SK-N-SH (cell line): Measurements from ENCODE around the gene SUMF1. TPM values are rescaled to one million over a fixed set of nuclear protein-coding genes. Genes with fewer than 3 reads are reported as not detected.

Experiments used
- CTCF ChIA-PET: fragments of 300-600, 350-600 bp; formaldehyde crosslinking; extraction: SDS; loops from one replicate; lab custom pipeline; 2021; lab: Yijun Ruan, JAX
- POLR2A ChIA-PET: fragments of 350-600 bp; sonication (Branson Sonifier 250); formaldehyde crosslinking; extraction: SDS; loops from one replicate; lab custom pipeline; 2020; ENCODE audit warnings: antibody characterized with exemption, inconsistent platforms; lab: Yijun Ruan, JAX
- DNase-seq: peaks from one replicate; pipeline ENCODE4 v3.0.0; 2012
- H2AFZ ChIP-seq: fragments of 200-600 bp; sonication (generic); 2 replicates; pipeline ENCODE4 v1.8.1; 2016; ENCODE audit warnings: antibody characterized with exemption, mild to moderate bottlenecking, low read depth
- H3F3A ChIP-seq: fragments of 200-600 bp; sonication (generic); replicated peaks from 2 replicates; pipeline ENCODE3; 2016; ENCODE audit warnings: antibody characterized with exemption, mild to moderate bottlenecking; ENCODE audit not compliant: insufficient read depth
- H3K27ac ChIP-seq, 2 experiments: fragments of 200-500 bp in 1 of 2; fragments of 200-600 bp in 1 of 2; sonication (Bioruptor generic) in 1 of 2; sonication (generic), shearing (Covaris generic) in 1 of 2; 2 replicates each; pipeline versions ENCODE4 v1.5.1 to v1.6.1; 2014 to 2016; ENCODE audit warnings: low read depth in 2 of 2, inconsistent platforms in 1 of 2, low read length in 1 of 2, mild to moderate bottlenecking in 1 of 2, mixed read lengths in 1 of 2
- H3K27me3 ChIP-seq: fragments of 200-600 bp; sonication (generic), shearing (Covaris generic); 2 replicates; pipeline ENCODE4 v1.6.1; 2016; ENCODE audit warnings: mixed run types; ENCODE audit not compliant: insufficient read depth
- H3K36me3 ChIP-seq, 2 experiments: fragments of 200-500 bp in 1 of 2; fragments of 200-600 bp in 1 of 2; sonication (Bioruptor generic) in 1 of 2; sonication (generic) in 1 of 2; replicated peaks in 1 of 2; 2 replicates each; pipeline versions ENCODE3 to v1.5.1; 2014 to 2016; ENCODE audit warnings: low read length in 1 of 2, mild to moderate bottlenecking in 1 of 2; ENCODE audit not compliant: insufficient read depth in 2 of 2, control insufficient read depth in 1 of 2
- H3K4me1 ChIP-seq, 2 experiments: fragments of 200-500 bp in 1 of 2; fragments of 200-600 bp in 1 of 2; sonication (Bioruptor generic) in 1 of 2; sonication (generic), shearing (Covaris generic) in 1 of 2; 2 replicates each; pipeline versions ENCODE4 v1.5.1 to v1.6.1; 2014 to 2016; ENCODE audit warnings: low read depth in 1 of 2, low read length in 1 of 2, mixed run types in 1 of 2; ENCODE audit not compliant: insufficient read depth in 2 of 2, control insufficient read depth in 1 of 2
- H3K4me2 ChIP-seq: fragments of 200-600 bp; sonication (generic), shearing (Covaris generic); 2 replicates; pipeline ENCODE4 v1.6.1; 2017; ENCODE audit warnings: mixed run types
- H3K4me3 ChIP-seq, 2 experiments: fragments of 200-500 bp in 1 of 2; fragments of 200-600 bp in 1 of 2; sonication (Bioruptor generic) in 1 of 2; sonication (generic), shearing (Covaris generic) in 1 of 2; 2 replicates each; pipeline versions ENCODE4 v1.5.1 to v1.8.1; 2014 to 2016; ENCODE audit warnings: low read depth in 2 of 2, inconsistent platforms in 1 of 2, low read length in 1 of 2, mild to moderate bottlenecking in 1 of 2, mixed read lengths in 1 of 2, moderate library complexity in 1 of 2
- H3K79me2 ChIP-seq: fragments of 200-600 bp; sonication (generic); 2 replicates; pipeline ENCODE4 v1.8.1; 2017; ENCODE audit warnings: mild to moderate bottlenecking; ENCODE audit not compliant: insufficient read depth
- H3K9ac ChIP-seq: fragments of 200-600 bp; sonication (generic); 2 replicates; pipeline ENCODE4 v1.6.1; 2017; ENCODE audit warnings: mixed run types
- H3K9me2 ChIP-seq: fragments of 200-600 bp; sonication (generic); 2 replicates; pipeline ENCODE4 v1.6.1; 2017; ENCODE audit warnings: mixed run types
- H3K9me3 ChIP-seq: fragments of 200-600 bp; sonication (generic); 2 replicates; pipeline ENCODE4 v1.6.1; 2017; ENCODE audit warnings: mixed run types, mild to moderate bottlenecking, moderate library complexity
- H4K20me1 ChIP-seq: fragments of 200-600 bp; sonication (generic); 2 replicates; pipeline ENCODE4 v1.6.1; 2017; ENCODE audit warnings: mild to moderate bottlenecking, mixed run types; ENCODE audit not compliant: insufficient read depth
- CHD2 ChIP-seq: fragments of 150-350 bp; IDR thresholded peaks from 2 replicates; pipeline ENCODE4 v1.6.1; 2018; ENCODE audit warnings: low read length; ENCODE audit not compliant: partially characterized antibody
- EP300 ChIP-seq, 2 experiments: IDR thresholded peaks; 2 replicates each; pipeline versions ENCODE4 v1.4.0 to v1.6.1; 2012; ENCODE audit warnings: borderline replicate concordance in 1 of 2, low read depth in 1 of 2, low read length in 1 of 2
- GATA2 ChIP-seq: sonication (generic); formaldehyde crosslinking; IDR thresholded peaks from 2 replicates; pipeline ENCODE4 v1.5.0; 2020; ENCODE audit warnings: mild to moderate bottlenecking, missing genetic modification reagents
- JUND ChIP-seq: IDR thresholded peaks from 2 replicates; pipeline ENCODE4 v1.4.0; 2012
- MEF2A ChIP-seq: IDR thresholded peaks from 2 replicates; pipeline ENCODE4 v1.4.0; 2012; ENCODE audit warnings: low read depth, borderline replicate concordance
- MXI1 ChIP-seq: IDR thresholded peaks from 2 replicates; pipeline ENCODE4 v1.6.1; 2012; ENCODE audit warnings: mild to moderate bottlenecking, low read depth, low read length, improper control_type of control experiment
- NFIC ChIP-seq: IDR thresholded peaks from 2 replicates; pipeline ENCODE4 v1.4.0; 2012; ENCODE audit warnings: borderline replicate concordance
- POLR2AphosphoS5 ChIP-seq: IDR thresholded peaks from 2 replicates; pipeline ENCODE4 v1.6.1; 2012; ENCODE audit warnings: low read depth, low read length
- RAD21 ChIP-seq: IDR thresholded peaks from 2 replicates; pipeline ENCODE4 v1.6.1; 2012; ENCODE audit warnings: mild to moderate bottlenecking, low read length
- RCOR1 ChIP-seq: fragments of 150-350 bp; IDR thresholded peaks from 2 replicates; pipeline ENCODE4 v1.6.1; 2017; ENCODE audit warnings: antibody characterized with exemption, low read length
- RXRA ChIP-seq: IDR thresholded peaks from 2 replicates; pipeline ENCODE4 v1.4.0; 2012; ENCODE audit warnings: low read depth, mild to moderate bottlenecking, borderline replicate concordance
- SMC3 ChIP-seq: IDR thresholded peaks from 2 replicates; pipeline ENCODE4 v1.6.1; 2012; ENCODE audit warnings: low read depth, low read length, improper control_type of control experiment
- TCF12 ChIP-seq: IDR thresholded peaks from 2 replicates; pipeline ENCODE4 v1.4.0; 2012
- USF1 ChIP-seq: IDR thresholded peaks from 2 replicates; pipeline ENCODE4 v1.4.0; 2012; ENCODE audit warnings: low read depth, borderline replicate concordance
- YY1 ChIP-seq: IDR thresholded peaks from 2 replicates; pipeline ENCODE4 v1.4.0; 2012; ENCODE audit warnings: low read depth, mild to moderate bottlenecking
- ZBTB33 ChIP-seq: IDR thresholded peaks from 2 replicates; pipeline ENCODE4 v1.4.0; 2012; ENCODE audit warnings: low read depth, borderline replicate concordance
- WGBS: methylation state at CpG from one replicate; pipeline ENCODE4 v1.1.6; 2017; ENCODE audit warnings: low lambda C conversion rate; 5-methylcytosine and 5-hydroxymethylcytosine counted together
- polyA plus RNA-seq, 3 experiments: library from polyadenylated mRNA; depleted of rRNA; stranded (reverse); fragments of >200 nt; gene quantifications; 2 replicates each; pipeline ENCODE4 v1.2.3, GENCODE V29; 2012
- TF ChIP-seq, protein P1 (sequence below): IDR thresholded peaks from 2 replicates; pipeline ENCODE4; 2012
- TF ChIP-seq, protein P2 (sequence below): IDR thresholded peaks from 2 replicates; pipeline ENCODE4 v1.4.0; 2012; ENCODE audit warnings: low read depth

SUMF1 gene
- polyA plus RNA-seq, 1 of the 3 experiments (the other 2 are of a cell fraction) = 56.9 TPM

GRCh38 chr3:4504340-4505261 is 37.5 kb upstream of the SUMF1 start (continued):
- TF ChIP-seq, protein P1, sequence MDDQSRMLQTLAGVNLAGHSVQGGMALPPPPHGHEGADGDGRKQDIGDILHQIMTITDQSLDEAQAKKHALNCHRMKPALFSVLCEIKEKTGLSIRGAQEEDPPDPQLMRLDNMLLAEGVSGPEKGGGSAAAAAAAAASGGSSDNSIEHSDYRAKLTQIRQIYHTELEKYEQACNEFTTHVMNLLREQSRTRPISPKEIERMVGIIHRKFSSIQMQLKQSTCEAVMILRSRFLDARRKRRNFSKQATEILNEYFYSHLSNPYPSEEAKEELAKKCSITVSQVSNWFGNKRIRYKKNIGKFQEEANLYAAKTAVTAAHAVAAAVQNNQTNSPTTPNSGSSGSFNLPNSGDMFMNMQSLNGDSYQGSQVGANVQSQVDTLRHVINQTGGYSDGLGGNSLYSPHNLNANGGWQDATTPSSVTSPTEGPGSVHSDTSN = no peak
- TF ChIP-seq USF1 (no peak), EP300 (IDR thresholded peaks at IDR 0.05; ENCODE audit: borderline replicate concordance in 1 of 2, low read depth in 1 of 2, low read length in 1 of 2) (peak in 1 of 2 experiments; percentile 84; a peak in 2 of 4 replicates), JUND (no peak), NFIC (peak; percentile 81), RCOR1 (peak; percentile 83; the same call in 1 of the 2 replicates), RAD21 (peak; percentile 18), GATA2 (CRISPR knock-in tag) (peak; percentile 92), CHD2 (peak; percentile 82)
- TF ChIP-seq, protein P2, sequence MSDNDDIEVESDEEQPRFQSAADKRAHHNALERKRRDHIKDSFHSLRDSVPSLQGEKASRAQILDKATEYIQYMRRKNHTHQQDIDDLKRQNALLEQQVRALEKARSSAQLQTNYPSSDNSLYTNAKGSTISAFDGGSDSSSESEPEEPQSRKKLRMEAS = no peak

DNA sequence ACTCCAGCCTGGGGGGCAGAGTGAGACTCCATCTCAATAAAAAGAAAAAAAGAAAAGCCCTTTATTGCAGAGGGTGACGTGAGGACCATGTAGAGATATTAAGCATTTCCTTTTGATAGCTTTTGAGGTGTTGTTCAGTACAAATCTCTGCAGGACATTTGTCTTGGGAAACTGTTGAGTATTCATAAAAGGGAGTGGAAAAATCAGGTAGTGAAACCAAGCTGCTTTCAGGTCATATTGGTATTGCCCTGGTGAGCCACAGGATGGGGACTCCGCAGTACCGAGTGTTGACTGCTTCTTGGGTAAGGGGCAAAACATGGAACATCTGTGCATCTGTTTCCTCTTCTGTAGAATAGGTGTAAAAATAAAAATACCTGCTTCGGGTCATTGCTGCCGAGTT is 36.0 kb upstream of the SUMF1 start:
- Histone ChIP-seq H3K36me3 (peaks cover 0 to 4% of the 10 kb centered on the region in 2 experiments), H3F3A (no peaks in the 10 kb centered on the region), H2AFZ (no peak overlapping the region), H3K9ac (no peak overlapping the region), H3K4me2 (no peak overlapping the region), H3K4me3 (no peak overlapping the region), H3K9me2 (no peaks in the 10 kb centered on the region), H4K20me1 (no peaks in the 10 kb centered on the region), H3K9me3 (no peaks in the 10 kb centered on the region), H3K79me2 (no peaks in the 10 kb centered on the region), H3K27me3 (no peaks in the 10 kb centered on the region), H3K27ac (peak overlapping the region in 1 of 2 experiments; percentile 89; a peak in 2 of 4 replicates), H3K4me1 (peaks cover 9 to 47% of the 10 kb centered on the region in 2 experiments; a peak in 2 of 4 replicates)
- TF ChIP-seq MEF2A (no peak), TCF12 (no peak), POLR2AphosphoS5 (no peak), RXRA (no peak), SMC3 (no peak), EP300 (IDR thresholded peaks at IDR 0.05; ENCODE audit: borderline replicate concordance in 1 of 2, low read depth in 1 of 2, low read length in 1 of 2) (no peak), MXI1 (no peak), ZBTB33 (no peak), YY1 (no peak)
- 86% methylated on average over 5 of the region's 5 CpGs for WGBS
- CTCF ChIA-PET = interaction anchor here (0.8 to 1.2 kb wide), 2 partner anchors 9 to 152 kb away, joined by 3 to 4 read pairs; no protein-coding TSS in a partner anchor
- POLR2A ChIA-PET = interaction anchor here (6.8 kb wide), 1 partner anchor 10 kb away, joined by 49 read pairs; the partner anchor contains the start of gene ITPR1
- DNase-seq = no peak
